ENCODE measurements around the gene SPRY2. TPM values are rescaled to one million over a fixed set of nuclear protein-coding genes. Genes with fewer than 3 reads are reported as not detected.
"Not testable (repeated sequence)": the region's sequence is repeated elsewhere in the genome, so short reads cannot be mapped to it uniquely, and the experiment has no call there.

The SPRY2 gene
- total RNA-seq, 1 donor from 2014 or later: 29.3 TPM

GRCh38 chr13:80359414-80359777 is 18.5 kb upstream of the SPRY2 start:
- Mint-ChIP-seq H3K36me3 (ENCODE audit: unreplicated experiment) (no peaks in the 10 kb centered on the region), H3K9me3 (ENCODE audit: unreplicated experiment) (no peaks in the 10 kb centered on the region), H3K4me1 (ENCODE audit: low read depth, unreplicated experiment) (peaks cover 18% of the 10 kb centered on the region), H3K27ac (ENCODE audit: unreplicated experiment) (no peak overlapping the region), H3K4me3 (ENCODE audit: unreplicated experiment) (no peak overlapping the region), H3K27me3 (ENCODE audit: unreplicated experiment) (no peaks in the 10 kb centered on the region)
- TF ChIP-seq CTCF (IDR thresholded peaks at IDR 0.05; ENCODE audit: partially characterized antibody, unreplicated experiment): no peak
- DNase-seq: no peak

GRCh38 chr13:80355496-80356094 is 14.7 kb upstream of the SPRY2 start:
- H3K36me3 Mint-ChIP-seq (ENCODE audit: unreplicated experiment); H3K4me3 Mint-ChIP-seq (ENCODE audit: unreplicated experiment); H3K27ac Mint-ChIP-seq (ENCODE audit: unreplicated experiment); H3K9me3 Mint-ChIP-seq (ENCODE audit: unreplicated experiment); H3K27me3 Mint-ChIP-seq (ENCODE audit: unreplicated experiment); DNase-seq: not testable (repeated sequence)
- peaks cover 12% of the 10 kb centered on the region for H3K4me1 Mint-ChIP-seq (ENCODE audit: low read depth, unreplicated experiment)

- Mint-ChIP-seq H3K4me1 (ENCODE audit: low read depth, unreplicated experiment) (no peaks in the 10 kb centered on the region), H3K9me3 (ENCODE audit: unreplicated experiment) (no peaks in the 10 kb centered on the region), H3K27ac (ENCODE audit: unreplicated experiment) (no peak overlapping the region), H3K36me3 (ENCODE audit: unreplicated experiment) (no peaks in the 10 kb centered on the region), H3K4me3 (ENCODE audit: unreplicated experiment) (no peak overlapping the region), H3K27me3 (ENCODE audit: unreplicated experiment) (peaks cover 2% of the 10 kb centered on the region)
- TF ChIP-seq CTCF (IDR thresholded peaks at IDR 0.05; ENCODE audit: partially characterized antibody, unreplicated experiment): no peak
- no peak for DNase-seq
These were observed 7.8 kb upstream of the SPRY2 start for GRCh38 chr13:80348750-80349149.

GRCh38 chr13:80348314-80348713 is 7.4 kb upstream of the SPRY2 start:
- TF ChIP-seq CTCF (IDR thresholded peaks at IDR 0.05; ENCODE audit: partially characterized antibody, unreplicated experiment): no peak
- H3K9me3 Mint-ChIP-seq (ENCODE audit: unreplicated experiment): no peaks in the 10 kb centered on the region
- H3K36me3 Mint-ChIP-seq (ENCODE audit: unreplicated experiment): no peaks in the 10 kb centered on the region
- peaks cover 2% of the 10 kb centered on the region for H3K27me3 Mint-ChIP-seq (ENCODE audit: unreplicated experiment)
- no peaks in the 10 kb centered on the region for H3K4me1 Mint-ChIP-seq (ENCODE audit: low read depth, unreplicated experiment)
- no peak overlapping the region for H3K4me3 Mint-ChIP-seq (ENCODE audit: unreplicated experiment)
- H3K27ac Mint-ChIP-seq (ENCODE audit: unreplicated experiment): no peak overlapping the region
- DNase-seq: no peak

- Mint-ChIP-seq H3K27ac (ENCODE audit: unreplicated experiment) (no peak overlapping the region), H3K4me1 (ENCODE audit: low read depth, unreplicated experiment) (no peaks in the 10 kb centered on the region), H3K4me3 (ENCODE audit: unreplicated experiment) (no peak overlapping the region), H3K27me3 (ENCODE audit: unreplicated experiment) (peaks cover 4% of the 10 kb centered on the region), H3K9me3 (ENCODE audit: unreplicated experiment) (no peaks in the 10 kb centered on the region), H3K36me3 (ENCODE audit: unreplicated experiment) (no peaks in the 10 kb centered on the region)
- DNase-seq: no peak
- TF ChIP-seq CTCF (IDR thresholded peaks at IDR 0.05; ENCODE audit: partially characterized antibody, unreplicated experiment): no peak
These were observed 5.0 kb upstream of the SPRY2 start for GRCh38 chr13:80345771-80346510.

GRCh38 chr13:80344032-80344431 is 3.1 kb upstream of the SPRY2 start:
- H3K4me3 Mint-ChIP-seq (ENCODE audit: unreplicated experiment); H3K4me1 Mint-ChIP-seq (ENCODE audit: low read depth, unreplicated experiment); H3K36me3 Mint-ChIP-seq (ENCODE audit: unreplicated experiment); H3K27me3 Mint-ChIP-seq (ENCODE audit: unreplicated experiment); DNase-seq; H3K27ac Mint-ChIP-seq (ENCODE audit: unreplicated experiment); H3K9me3 Mint-ChIP-seq (ENCODE audit: unreplicated experiment): not testable (repeated sequence)

All from glutamatergic neuron (in vitro differentiated cells).